Suprapubic skin (tissue), 4 donors: ENCODE measurements around the gene SPDYE3.
"Not testable (repeated sequence)": the region's sequence is repeated elsewhere in the genome, so short reads cannot be mapped to it uniquely, and the experiment has no call there.

Experiments
- CTCF ChIP-seq, 2 donors: fragments of 200-600 bp in 1 of 2; fragments of 450-650 bp in 1 of 2; sonication (generic) in 1 of 2; IDR thresholded peaks; one replicate each; pipeline ENCODE4 v1.5.1; 2016 to 2019; ENCODE audit warnings: antibody characterized with exemption in 2 of 2, mild to moderate bottlenecking in 1 of 2, moderate library complexity in 1 of 2
- POLR2A ChIP-seq, 2 donors: fragments of 450-650 bp; IDR thresholded peaks; one replicate each; pipeline ENCODE4 v1.6.1; 2017; ENCODE audit warnings: antibody characterized with exemption in 2 of 2, mild to moderate bottlenecking in 2 of 2, moderate library complexity in 2 of 2
- POLR2AphosphoS5 ChIP-seq, 3 donors: sonication (generic); formaldehyde crosslinking; IDR thresholded peaks; one replicate each; pipeline ENCODE4 v1.6.1; 2017; ENCODE audit warnings: antibody characterized with exemption in 3 of 3

- TF ChIP-seq CTCF, POLR2AphosphoS5, POLR2A (IDR thresholded peaks at IDR 0.05): not testable (repeated sequence)
Measured at GRCh38 chr7:100276126-100276525, 31.4 kb upstream of the SPDYE3 start.
